ENCODE data around the gene TEKT2. TPM values are rescaled to one million over a fixed set of nuclear protein-coding genes. Genes with fewer than 3 reads are reported as not detected.

The TEKT2 gene
- total RNA-seq, 1 donor from 2014 or later, result 3.2 TPM

DNA sequence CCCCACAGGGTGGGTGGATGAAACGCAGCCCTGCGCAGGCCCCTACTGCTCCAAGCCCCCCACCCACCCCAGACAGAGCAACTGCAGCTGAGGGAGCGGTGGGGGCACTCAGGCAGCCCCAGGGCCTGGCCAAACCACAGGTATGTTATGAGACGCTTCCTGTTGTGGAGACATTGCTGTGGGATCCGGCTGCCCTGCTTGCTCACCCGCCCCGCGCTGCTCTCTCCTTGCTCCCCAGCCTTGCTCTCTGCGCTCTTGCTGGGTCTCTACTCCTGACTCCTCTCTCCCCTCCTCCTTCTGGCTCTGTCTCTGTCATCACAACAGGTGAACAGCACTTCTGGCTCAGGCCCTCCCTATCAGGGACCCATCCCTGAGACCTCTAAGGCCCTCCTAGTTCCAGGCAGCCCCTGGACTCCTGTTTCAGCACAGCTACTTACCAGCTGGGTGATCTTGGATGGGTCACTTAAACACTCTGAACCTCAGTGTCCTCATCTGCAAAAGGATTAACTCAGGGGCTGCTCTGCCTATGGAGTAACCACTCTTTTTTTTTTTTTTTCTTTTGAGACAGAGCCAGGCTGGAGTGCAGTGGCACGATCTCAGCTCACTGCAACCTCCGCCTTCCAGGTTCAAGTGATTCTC, 25.3 kb downstream of the TEKT2 start:
- DNase-seq (ENCODE audit: low spot score in 2 of 2, unreplicated experiment in 2 of 2), result no peak
- no peak for TF ChIP-seq CTCF (IDR thresholded peaks at IDR 0.05; ENCODE audit: unreplicated experiment)
- H3K27ac Mint-ChIP-seq, result peak overlapping the region; percentile 66
- H3K4me1 Mint-ChIP-seq, result peaks cover 13% of the 10 kb centered on the region
- H3K4me3 Mint-ChIP-seq, result no peak overlapping the region
- no peaks in the 10 kb centered on the region for H3K27me3 Mint-ChIP-seq (ENCODE audit: low read depth)
- H3K9me3 Mint-ChIP-seq, result no peaks in the 10 kb centered on the region
- H3K36me3 Mint-ChIP-seq, result no peaks in the 10 kb centered on the region

DNA sequence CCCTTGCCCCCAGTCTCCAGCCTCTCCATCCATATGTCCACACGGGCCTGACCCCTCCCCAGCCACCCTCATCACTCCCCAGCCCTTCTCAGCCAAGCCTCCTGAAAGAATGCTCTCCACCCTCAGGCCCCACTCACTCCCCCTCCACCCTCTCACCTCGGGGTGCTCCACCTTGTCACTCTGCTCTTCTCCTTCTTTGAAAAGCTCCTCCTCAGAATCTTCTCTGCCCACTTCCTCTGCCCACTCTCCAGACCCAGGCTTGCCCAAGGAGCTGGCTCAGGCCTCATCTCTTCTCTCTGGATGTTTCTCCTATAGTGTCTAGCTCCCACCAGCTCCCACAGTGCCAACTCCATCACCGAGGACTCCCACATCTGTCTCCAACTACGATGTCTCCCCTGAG, 27.3 kb downstream of the TEKT2 start:
- Mint-ChIP-seq H3K4me3 (no peak overlapping the region), H3K36me3 (no peaks in the 10 kb centered on the region)

DNA sequence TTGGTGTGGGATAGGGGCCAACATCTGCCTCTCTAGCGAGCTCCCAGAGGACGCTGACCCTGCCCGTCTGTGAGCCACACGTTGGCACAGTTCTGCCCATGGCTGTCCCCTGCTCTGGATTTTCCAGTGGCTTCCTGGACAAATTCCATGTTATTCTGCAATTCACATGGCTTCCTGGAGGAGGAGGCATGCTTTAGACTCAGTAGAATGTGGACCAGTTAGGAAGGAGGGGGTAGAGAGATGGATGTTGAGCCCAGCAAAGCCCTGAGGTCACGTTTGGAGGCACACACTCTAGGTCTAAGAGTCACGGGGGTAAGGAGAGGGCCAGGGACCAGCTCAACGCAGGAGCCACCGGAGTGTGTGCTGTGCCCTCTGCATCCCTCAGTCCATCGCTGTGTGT, 28.9 kb downstream of the TEKT2 start:
- Mint-ChIP-seq H3K27me3 (ENCODE audit: low read depth) (no peaks in the 10 kb centered on the region), H3K9me3 (no peaks in the 10 kb centered on the region), H3K4me1 (peaks cover 14% of the 10 kb centered on the region), H3K4me3 (no peak overlapping the region), H3K36me3 (no peaks in the 10 kb centered on the region), H3K27ac (no peak overlapping the region)
- TF ChIP-seq CTCF (IDR thresholded peaks at IDR 0.05; ENCODE audit: unreplicated experiment), result no peak
- no peak for DNase-seq (ENCODE audit: low spot score in 2 of 2, unreplicated experiment in 2 of 2)

More for the DNA sequence above, 27.3 kb downstream of the TEKT2 start:
- Mint-ChIP-seq H3K4me1 (peaks cover 13% of the 10 kb centered on the region), H3K27ac (peak overlapping the region; percentile 26), H3K27me3 (ENCODE audit: low read depth) (no peaks in the 10 kb centered on the region), H3K9me3 (no peaks in the 10 kb centered on the region)
- no peak for DNase-seq (ENCODE audit: low spot score in 2 of 2, unreplicated experiment in 2 of 2)
- TF ChIP-seq CTCF (IDR thresholded peaks at IDR 0.05; ENCODE audit: unreplicated experiment), result no peak

GRCh38 chr1:36114371-36114770, 30.5 kb downstream of the TEKT2 start:
- TF ChIP-seq CTCF (IDR thresholded peaks at IDR 0.05; ENCODE audit: unreplicated experiment), result no peak
- H3K4me1 Mint-ChIP-seq, result peaks cover 3% of the 10 kb centered on the region
- H3K27me3 Mint-ChIP-seq (ENCODE audit: low read depth), result no peaks in the 10 kb centered on the region
- no peak overlapping the region for H3K4me3 Mint-ChIP-seq
- H3K27ac Mint-ChIP-seq, result no peak overlapping the region
- H3K36me3 Mint-ChIP-seq, result no peaks in the 10 kb centered on the region
- DNase-seq (ENCODE audit: low spot score in 2 of 2, unreplicated experiment in 2 of 2), result no peak
- no peaks in the 10 kb centered on the region for H3K9me3 Mint-ChIP-seq

DNA sequence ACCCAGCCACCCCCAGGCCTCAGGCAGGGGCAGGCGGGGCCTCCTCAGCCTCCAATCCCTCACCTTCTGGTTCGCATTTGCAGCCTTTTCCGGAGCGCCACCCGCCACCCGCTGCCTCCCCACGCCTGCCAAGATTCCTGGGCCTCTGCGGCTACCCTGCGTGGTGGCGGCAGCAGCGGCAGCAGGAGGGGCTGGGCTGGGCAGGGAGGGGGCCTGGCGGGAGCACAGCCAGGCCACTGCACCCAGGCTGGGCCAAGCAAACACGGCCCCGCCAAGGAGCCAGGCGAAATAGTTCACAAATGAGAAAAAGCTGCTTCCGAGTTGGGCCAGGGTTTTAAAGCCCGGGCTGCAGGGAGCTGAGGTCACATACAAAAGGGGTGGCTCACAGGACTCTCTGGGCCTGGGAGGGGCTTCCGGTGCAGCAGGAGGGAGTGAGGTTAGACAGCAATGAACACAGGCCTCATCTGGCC, 31.3 kb downstream of the TEKT2 start:
- H3K27me3 Mint-ChIP-seq (ENCODE audit: low read depth), result no peaks in the 10 kb centered on the region
- H3K36me3 Mint-ChIP-seq, result no peaks in the 10 kb centered on the region
- no peak for DNase-seq (ENCODE audit: low spot score in 2 of 2, unreplicated experiment in 2 of 2)
- H3K9me3 Mint-ChIP-seq, result no peaks in the 10 kb centered on the region
- H3K4me1 Mint-ChIP-seq, result peaks cover 10% of the 10 kb centered on the region
- no peak overlapping the region for H3K4me3 Mint-ChIP-seq
- H3K27ac Mint-ChIP-seq, result peak overlapping the region; percentile 30
- no peak for TF ChIP-seq CTCF (IDR thresholded peaks at IDR 0.05; ENCODE audit: unreplicated experiment)
